Effector CD8-positive, alpha-beta T cell (primary cell): ENCODE measurements around the gene MYH7.
A peak's percentile ranks its signal among the peaks of the same experiment; 100 is the strongest.
"Not testable (repeated sequence)": the region's sequence is repeated elsewhere in the genome, so short reads cannot be mapped to it uniquely, and the experiment has no call there.

Experiments used
- DNase-seq: peaks from one replicate; lab custom pipeline; 2025; lab: John Stamatoyannopoulos, UW
- total RNA-seq, 4 experiments: gene quantifications; one replicate each; lab custom pipeline; 2026; lab: John Stamatoyannopoulos, UW

MYH7 gene
- 0 to 0.18 (median 0) reads per million in 4 experiments for total RNA-seq

DNA sequence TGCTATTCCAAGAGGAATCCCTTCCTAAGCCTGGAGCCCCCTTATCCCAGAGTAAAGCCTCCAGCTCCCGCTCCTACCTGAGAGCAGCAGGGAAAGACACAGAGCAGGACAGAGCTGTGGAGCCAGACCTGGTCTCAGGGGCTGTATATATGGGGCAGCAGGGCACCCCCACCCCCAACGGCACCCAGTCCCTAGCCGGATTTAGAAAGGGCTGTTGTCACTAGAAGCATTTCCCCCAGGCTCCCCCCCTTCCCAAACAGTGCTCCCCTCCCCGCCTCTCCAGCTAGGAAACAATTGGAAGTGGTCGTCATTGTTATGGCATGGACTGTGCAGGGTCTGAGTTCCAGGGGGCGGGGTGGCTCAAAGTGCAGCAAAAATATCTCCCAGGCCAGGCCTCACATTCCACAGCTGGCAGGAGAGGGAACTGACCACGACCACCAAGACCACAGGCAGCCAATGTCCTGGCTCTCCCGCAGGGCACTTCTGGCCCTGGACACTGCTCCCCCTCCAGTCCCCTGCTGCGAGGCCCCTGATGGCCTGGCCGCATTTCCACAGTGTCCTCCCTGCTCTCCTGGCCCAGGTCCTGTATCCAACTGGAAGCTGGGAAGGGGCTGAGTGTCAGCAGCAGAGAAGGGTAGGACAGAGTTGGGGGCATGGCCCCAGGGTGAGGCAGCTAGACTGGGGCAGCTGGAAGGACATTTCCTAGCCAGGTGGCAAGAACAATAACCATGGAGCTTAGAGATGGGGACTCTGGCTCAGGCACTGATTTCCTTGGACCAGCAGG lies at the start of gene MYH7:
TSS of gene MYH7 (minus strand) at position 118 of the 784 bp plus-strand sequence. CDS start 1,928 bp downstream, outside the sequence.
- no peak for DNase-seq

DNA sequence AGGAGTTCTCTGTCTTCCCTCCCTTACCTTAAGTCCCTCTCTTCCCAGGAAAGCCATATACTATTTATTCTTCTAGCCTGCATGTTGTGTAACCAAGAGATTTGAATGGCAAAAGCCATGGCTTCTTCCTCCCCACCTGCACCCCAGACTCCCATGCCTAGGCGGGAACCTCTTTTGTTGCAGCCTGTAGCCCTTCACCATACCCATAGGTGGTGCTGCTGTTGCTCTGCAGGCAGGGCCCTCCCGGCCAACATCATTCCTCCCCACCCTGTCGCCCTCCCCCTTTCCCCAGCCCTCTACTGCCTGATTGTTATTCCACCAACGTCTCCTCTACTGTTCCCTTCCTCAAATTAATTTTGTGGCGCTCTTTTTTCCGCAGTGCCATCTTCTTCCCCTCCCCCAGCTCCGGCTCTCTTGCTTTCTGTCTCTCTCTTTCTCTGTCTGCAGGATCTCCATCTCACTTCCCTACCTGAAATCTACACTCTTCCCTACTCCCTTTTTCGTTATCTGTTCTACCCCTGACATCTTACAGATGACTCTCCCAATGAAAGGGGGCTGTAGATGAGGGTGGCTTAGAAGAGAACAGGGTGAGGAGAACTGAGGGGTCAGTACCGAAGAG lies 47.9 kb upstream of the MYH7 start:
- no peak for DNase-seq

DNA sequence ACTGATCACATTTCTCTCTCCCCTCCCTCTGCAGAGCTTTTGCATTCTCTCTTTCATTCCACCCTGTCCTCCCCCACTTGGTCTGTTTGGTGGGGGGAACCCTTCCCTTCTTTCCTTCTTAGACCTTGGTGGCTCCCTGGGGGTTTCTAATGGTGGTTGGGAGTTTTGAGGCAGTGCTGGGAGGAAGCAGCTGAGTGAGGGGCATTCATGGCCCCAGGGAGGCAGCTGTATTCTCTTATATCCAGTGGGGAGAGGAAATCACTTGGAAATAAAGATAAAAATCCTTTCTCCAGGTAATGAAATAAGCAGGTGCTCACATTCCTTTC lies 47.3 kb upstream of the MYH7 start:
- no peak for DNase-seq

DNA sequence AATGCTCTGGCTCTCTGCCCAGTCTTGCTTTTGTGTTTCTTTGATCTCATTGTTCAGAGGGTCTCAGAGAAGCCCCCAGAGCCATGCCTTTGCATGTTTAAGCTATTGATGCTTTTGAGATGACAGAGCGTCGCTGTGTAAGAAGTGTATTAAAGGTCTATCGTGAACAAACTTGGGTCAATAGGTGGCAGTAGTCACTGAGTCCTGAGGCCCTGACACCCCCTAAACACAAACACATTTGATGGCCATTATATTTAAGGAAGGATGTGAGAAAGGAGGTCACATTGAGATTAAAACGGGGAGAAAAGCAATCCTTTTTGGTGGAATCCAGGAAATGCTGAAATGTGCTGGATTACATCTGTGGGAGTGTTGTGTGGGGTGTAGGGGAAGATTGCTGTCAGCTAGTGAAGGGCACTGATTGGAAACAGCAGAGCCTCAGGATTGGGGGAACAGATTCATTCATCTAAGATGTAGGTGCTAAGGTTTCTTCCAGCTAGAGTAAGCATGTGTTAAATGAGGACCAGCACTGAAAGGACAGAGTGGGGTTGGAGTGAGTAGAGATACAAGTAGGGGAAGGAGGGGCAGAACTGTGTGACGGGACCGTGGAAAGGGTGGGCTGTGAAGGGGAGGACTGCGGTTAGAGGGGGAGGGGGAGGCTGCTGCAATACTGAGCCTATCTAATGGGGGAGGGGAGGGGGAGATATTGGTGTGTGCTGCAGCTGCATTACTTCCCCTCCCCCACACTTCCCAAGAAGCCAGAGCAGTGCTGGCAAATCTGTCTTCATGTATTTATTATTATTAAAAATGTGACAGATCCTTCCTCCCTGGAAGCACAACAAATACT lies 46.7 kb upstream of the MYH7 start:
- DNase-seq, result no peak

DNA sequence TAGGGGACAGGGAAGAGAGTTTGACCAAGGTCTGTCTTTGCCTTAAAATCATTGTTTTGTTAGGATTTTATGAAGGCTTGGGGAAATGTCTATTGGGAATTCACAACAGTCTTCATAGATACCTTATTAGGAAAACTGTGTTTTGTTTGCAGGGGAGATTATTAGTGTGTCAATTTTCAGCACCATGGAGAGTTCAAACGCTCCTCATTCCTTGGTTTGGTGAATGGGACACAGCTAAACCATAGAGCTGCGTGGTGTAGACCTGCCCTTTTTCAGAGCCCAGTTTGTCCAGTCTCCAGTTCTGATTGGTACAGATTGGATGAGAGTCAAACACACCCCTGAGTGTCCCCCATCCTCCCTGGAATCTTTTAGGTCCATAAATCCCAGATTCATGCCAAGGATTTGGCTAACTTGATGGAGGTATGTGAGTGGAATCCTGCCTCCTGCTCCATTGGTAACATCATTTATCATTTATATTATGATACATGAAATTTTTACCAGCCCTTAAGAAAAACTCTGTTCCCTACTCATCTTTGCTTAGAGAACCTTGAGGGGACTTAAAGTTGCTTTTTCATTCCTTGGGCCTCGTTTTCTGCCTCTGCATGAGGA lies 46.0 kb upstream of the MYH7 start:
- DNase-seq, result no peak

DNA sequence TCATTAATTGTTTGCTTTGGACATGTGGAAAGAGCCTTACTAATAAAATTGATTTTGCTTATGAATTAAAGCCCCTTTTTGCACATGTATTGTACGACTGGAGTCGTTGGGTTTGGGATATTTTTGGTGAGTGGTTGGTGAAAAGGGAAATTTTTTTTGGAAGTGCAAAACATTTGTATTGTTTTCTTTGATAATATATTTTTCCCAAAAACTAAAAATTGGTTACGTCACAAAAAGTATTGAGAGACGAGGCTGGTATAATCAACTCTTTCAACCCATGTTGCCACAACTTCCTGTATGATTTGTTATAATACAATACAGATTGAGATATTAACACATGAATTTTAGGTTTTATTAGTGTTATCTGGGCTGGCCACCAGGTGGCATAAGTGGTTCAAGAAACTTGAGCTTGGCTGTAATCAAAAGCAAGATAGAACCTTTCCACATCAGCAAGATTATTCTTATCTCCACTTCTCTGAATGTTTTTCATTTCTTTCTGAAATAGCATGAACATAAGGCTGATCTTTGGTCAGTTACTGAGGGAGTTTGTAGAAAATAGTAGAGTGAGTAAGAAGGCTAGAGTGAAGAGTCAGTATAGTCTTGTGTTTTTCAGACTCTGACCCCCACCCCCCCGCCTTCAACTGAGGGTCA lies 42.8 kb upstream of the MYH7 start:
- DNase-seq, result peak; percentile 46

DNA sequence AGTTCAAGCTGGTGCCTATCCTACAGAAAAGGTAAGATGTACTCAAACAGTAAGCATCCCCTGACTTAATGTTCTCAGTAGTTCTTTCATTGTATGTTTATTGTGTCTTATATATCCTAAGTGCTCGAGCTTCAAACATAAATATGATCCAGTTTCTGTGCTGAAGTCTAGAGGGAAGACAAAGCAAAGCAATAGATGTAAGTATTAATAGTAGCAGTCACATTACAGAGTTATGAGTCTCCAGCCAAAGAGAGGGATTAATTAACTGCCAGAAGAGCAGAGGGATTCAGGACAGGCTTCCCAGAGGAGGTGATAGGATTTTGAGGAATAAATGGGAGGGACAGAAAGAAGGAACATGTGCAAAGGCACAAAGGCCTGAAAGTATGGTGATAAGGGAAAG lies 35.5 kb upstream of the MYH7 start:
- no peak for DNase-seq

DNA sequence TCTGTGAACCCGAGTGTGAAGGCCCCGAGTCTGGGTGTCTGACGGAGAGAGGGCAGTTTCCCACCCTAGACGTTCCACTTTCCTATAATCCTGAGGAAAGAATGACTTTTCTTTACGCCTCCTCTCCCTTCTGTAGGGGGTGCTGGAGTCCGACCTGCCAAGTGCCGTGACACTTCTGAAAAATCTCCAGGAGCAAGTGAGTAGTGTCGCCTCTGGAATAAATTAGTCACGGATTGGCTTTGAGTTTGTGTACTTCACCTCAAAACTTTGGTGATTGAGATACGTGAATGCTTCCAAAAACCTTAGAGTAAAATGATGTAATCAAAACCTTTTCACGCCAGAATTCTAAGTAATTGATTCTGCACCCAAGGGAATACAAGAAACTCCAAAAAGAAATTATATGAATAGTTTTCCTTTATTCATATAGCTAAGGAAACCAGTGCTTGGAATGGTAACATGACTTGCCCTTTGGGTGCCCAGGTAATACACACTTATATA lies 34.5 kb upstream of the MYH7 start:
- DNase-seq, result no peak

DNA sequence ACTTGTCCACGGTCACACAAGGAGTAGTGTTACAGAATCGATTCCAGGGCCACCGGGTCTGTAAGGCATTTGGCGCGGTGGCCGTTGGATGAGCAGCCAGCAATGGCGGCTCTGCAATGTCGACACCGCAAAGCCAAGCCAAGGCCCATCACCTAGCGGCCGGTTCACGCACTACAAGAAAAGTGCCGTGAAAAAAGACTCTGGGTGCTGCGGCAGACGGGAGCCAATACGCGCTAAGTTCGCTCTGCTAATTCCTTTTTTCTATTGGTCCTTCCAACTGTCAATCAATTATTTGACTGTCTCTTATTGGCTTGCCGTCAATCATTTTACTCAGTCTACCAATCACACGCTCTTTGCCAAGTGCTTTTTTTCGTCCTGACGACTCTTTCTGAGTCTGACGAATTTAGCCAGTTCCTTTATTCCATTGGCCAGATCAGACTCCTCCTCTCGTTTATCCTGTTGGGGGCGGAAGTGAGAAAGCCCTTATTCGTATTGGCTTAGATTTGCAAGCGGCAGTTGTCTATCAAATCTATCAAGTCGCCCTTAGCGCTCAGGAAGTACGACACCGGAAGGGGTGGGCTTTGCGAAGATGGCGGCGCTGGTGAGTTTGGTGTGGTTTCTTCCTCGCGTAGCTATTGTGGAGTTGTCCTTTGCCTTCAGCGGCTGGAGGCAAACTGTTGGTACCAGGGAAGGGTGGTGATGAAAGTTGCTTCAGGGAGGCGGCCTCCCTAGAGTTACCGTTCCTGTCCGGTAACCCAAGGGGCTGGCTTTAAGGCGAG lies 33.9 kb upstream of the MYH7 start, which contains the start of gene NGDN:
TSS of gene NGDN (plus strand) at position 577 of the 779 bp plus-strand sequence. CDS start at position 590, 13 bp downstream.
- DNase-seq, result peak; percentile 87

DNA sequence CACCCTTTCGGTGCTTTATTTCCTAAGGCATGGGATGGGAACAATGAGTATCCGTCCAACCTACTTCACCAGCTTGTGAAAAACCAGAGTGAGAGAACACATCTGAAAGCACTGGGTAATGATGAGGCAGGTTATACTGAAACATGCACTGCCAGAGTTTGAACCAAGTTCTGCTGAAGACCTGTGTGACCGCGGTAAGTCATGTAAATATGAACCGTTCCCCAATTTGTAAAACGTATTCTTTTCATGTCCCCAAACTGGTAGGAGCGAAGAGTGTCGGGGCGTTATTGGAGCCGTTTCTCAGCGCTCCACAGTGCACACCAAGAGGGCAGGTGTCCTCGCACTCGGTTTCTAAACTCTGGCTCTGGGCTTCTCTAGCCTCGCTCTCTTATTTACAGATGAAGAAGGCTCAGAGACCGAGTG lies 33.3 kb upstream of the MYH7 start:
- no peak for DNase-seq

DNA sequence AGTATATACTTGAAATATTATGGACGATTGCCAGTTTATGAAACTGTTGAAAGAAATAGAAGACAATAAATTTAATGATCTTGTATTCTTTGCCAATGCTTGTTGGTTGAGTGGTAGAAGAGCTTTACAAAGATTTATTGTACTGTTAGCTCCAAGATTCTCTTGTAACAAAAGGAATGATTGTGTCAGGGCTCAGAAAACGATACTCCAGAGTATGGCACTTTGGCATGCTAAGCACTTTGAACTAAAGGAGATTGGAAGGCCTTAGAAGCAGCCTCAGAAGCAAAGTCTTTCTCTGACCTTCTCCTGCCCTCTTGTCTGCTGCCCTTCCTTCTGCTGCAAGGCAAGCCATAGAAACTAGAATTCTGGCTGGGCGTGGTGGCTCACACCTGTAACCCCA lies 29.8 kb upstream of the MYH7 start:
- DNase-seq, result no peak

DNA sequence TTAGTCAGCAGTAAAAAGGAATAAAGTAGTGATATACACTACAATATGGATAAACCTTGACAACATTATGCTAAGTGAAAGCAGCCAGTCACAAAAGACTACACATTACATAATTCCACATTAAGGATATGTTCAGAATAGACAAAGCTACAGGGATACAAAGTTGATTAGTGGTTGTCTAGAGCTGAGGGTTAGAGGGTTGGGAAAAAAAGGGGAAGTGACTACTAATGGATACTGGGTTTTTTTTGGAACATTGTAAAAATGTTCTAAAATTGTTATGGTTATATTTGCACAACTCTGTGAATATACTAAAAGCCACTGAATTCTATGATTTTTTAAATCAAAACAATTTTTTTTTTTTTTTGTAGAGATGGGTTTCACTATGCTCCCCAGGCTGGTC lies 29.2 kb upstream of the MYH7 start:
- no peak for DNase-seq

DNA sequence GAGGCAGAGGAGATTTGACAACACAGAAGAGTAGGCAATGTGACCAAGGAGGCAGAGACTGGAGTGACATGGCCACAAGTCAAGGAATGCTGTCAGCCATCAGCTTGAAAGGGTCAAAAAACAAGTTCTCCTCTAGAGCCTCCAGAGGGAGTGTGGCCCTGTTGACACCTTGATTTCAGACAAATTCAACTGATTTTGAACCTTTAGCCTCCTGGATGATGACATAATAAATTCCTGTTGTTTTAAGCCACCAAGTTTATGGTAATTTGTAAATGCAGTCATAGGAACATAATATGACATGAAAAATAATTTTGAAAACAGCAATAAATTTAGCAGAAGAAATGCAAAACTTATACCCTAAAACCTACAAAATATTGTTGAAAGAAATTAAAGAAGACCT lies 25.5 kb upstream of the MYH7 start:
- no peak for DNase-seq

DNA sequence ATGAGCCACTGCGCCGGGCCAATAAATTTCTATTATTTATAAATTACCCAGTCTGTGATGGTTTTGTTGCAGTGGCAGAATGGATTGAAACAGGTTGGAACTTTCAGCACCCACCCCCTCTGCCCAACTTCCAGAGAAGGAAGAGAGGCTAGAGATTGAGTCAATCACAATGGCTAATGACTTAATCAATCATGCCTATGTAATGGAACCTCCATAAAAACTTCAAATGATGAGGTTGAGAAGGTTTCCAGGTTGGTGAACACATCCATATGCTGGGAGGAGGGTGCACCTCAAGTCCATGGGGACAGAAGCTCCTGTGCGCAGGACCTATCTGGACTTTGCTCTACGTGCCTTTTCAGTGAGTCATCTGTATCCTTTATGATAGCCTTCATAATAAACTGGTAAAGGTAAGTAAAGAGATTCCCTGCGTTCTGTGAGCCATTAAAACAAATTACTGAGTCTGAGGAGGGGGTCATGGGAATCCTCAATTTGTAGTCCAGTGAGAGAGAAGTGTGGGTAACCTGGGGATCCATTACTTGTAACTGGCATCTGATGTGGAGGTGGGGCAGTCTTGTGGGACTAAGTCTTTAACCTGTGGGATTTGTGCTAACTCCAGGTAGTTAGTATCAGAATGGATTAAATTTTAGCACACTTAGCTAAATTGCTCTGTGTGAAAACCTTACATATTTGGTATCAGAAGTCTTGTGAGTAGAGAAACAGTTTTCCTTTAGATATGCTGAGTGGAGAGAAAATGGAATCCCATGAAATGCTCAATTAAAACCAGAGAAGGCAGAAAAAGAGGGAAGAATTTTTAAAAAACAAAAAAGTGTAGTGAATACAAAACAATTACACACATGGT lies 22.4 kb upstream of the MYH7 start:
- no peak for DNase-seq

DNA sequence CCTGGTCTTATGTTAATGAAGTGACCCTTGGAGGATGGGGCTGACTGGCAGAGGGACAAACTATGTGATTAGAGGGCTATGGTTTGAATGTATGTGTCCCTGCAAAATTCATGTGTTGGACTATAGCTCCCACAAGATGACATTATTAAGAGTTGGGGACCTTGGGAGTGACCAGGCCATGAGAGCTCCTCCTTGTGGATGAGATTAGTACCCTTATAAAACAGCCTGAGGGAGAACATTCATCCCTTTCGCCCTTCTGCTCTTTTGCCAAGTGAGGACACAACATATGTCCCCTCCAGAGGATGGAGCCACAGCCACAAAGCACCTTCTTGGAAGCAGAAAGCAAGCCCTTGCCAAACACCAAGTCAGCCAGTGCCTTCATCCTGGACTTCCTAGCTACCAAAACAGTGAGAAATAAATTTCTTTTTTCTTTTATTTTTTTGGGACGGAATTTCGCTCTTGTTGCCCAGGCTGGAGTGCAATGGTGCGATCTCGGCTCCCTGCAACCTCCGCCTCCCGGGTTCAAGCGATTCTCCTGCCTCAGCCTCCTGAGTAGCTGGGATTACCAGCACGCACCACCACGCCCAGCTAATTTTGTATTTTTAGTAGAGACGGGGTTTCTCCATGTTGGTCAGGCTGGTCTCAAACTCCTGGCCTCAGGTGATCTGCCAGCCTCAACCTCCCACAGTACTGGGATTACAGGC lies 21.6 kb upstream of the MYH7 start:
- DNase-seq, result not testable (repeated sequence)

DNA sequence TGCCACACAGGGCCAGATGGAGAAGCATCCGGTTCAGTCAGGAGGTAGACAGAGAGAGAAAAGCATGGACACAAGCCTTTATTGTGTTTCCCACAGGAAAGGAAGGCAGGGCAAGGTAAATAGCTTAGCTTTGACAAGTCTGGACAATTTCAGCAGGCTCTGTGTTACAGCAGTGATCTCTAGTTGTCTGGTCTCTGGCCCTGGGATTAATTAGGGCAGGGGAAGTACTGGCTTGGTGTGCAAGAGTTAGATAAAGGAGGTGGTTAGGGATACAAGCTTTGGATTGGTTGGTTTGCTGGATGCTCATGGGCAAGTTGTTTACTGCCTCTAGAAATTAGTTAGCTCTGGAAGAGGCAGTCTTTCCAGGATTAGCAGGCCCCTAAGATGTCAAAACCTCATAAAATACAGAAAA lies 19.0 kb upstream of the MYH7 start:
- no peak for DNase-seq

DNA sequence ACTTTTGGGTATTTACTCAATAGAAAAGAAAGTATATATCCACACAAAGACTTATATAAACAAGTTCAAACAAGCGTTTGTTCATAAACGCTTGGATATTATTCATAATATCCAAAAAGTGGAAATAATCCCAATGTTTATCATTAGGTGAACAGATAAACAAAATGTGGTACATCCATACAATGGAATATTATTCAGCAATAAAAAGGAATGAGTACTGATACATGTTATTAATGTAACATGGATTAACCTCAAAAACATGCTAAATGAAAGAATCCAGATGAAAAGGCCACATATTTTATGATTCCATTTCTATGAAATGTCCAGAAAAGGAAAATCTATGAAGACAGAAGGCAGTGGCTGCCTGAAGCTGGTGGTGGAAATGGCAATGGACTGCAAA lies 16.8 kb upstream of the MYH7 start:
- no peak for DNase-seq

DNA sequence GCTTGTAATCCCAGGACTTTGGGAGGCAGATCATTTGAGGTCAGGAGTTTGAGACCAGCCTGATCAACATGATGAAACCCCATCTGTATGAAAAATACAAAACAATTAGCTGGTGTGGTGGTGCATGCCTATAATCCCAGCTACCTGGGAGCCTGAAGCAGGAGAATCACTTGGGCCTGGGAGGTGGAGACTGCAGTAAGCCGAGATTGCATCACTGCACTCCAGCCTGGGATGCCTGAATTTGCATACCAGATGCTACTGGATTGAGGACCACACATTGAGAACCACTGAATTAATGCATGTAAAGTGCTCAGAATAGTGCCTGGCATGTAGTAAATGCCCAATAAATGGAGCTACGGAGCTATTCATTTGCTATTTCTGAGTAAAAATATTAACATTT lies 14.9 kb upstream of the MYH7 start:
- no peak for DNase-seq

DNA sequence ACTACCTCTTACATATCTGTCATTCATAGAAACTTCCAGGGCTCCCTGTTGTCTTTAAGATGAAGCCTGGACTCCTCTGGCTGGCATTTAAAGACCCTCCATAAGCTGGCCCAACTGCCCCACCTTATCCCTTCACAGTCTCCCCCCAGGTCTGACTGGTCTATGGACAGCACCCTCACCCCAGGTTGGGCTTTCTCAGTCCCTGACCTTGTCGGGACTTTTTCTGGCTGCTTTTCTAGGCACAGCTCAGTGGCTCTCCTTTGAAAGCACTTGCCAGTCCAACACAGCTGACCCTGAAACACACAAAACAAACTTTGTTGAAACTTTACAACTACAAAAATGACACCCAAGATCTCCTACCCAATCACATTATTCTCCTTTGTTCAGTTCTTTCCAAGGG lies 13.9 kb upstream of the MYH7 start:
- DNase-seq, result no peak
